Prostate gland (tissue), 2 donors: Measurements from ENCODE around the gene LGALS12.

Source experiments
- CTCF ChIP-seq, 4 experiments: fragments of 200-600 bp in 2 of 4; fragments of 450-650 bp in 2 of 4; sonication (generic) in 2 of 4; IDR thresholded peaks; 1 replicate in 3 of 4; 2 replicates in 1 of 4; pipeline ENCODE4 v1.5.1; 2016 to 2019; ENCODE audit warnings: antibody characterized with exemption in 4 of 4, mild to moderate bottlenecking in 2 of 4, moderate library complexity in 2 of 4
- POLR2A ChIP-seq: fragments of 450-650 bp; IDR thresholded peaks from one replicate; pipeline ENCODE4 v1.6.1; 2016; ENCODE audit warnings: antibody characterized with exemption, mild to moderate bottlenecking
- POLR2AphosphoS5 ChIP-seq: sonication (generic); formaldehyde crosslinking; IDR thresholded peaks from one replicate; pipeline ENCODE4 v1.6.1; 2017; ENCODE audit warnings: antibody characterized with exemption

DNA sequence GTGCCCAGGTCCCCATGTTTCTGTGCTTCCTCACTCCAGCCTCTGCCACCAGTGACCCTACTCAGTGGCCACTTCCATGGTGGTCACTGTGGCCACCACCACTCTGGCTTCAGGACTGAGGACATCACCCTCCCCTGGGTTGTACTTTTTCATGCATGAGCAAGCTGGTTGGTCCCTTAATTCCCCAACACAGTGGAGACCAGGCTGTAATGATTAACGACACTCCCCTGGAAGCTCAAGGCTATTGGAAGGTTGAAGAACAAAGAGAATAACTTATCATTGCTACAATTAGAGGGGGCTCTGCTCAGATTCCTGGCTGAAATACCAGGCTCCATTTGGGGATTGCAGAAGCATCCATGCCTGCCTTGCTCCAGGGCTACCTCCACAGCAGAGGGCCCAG lies 41.2 kb downstream of the LGALS12 start:
- TF ChIP-seq POLR2A (no peak), CTCF (IDR thresholded peaks at IDR 0.05) (no peak), POLR2AphosphoS5 (no peak)
